AG09309 (cell line): ENCODE measurements around the gene GUCA1C.

Experiments used
- DNase-seq: peaks from one replicate; pipeline ENCODE4 v3.0.0-alpha.2; 2010; ENCODE audit warnings: low read depth
- H3K4me3 ChIP-seq: 2 replicates; pipeline ENCODE4 v1.5.1; 2011; ENCODE audit warnings: mild to moderate bottlenecking, low read depth, low read length, moderate library complexity; ENCODE audit not compliant: control insufficient read depth
- TF ChIP-seq, protein P1 (sequence below): IDR thresholded peaks from 2 replicates; pipeline ENCODE4 v1.5.1; 2011; ENCODE audit warnings: mild to moderate bottlenecking, low read depth, low read length, inconsistent platforms; ENCODE audit not compliant: insufficient read depth, control insufficient read depth; ENCODE audit errors: missing control alignments

GUCA1C gene

DNA sequence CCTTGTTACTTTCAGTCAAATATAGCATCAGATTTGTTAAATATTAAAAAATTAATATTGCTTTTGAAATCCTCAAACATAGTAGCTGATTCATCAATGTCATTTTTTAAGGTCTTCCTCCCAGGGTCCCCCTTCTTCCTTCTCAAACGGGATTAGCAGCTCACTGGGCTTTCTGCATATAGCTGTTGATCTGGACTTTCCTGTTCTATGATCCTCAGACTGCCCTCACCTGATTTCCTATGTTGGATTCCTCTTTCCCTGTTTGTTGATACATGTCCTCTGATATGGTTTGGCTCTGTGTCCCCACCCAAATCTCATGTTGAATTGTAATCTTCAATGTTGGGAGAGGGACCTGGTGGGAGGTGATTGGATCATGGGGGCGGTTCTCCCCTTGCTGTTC is 5.8 kb downstream of the GUCA1C start:
- TF ChIP-seq, protein P1, sequence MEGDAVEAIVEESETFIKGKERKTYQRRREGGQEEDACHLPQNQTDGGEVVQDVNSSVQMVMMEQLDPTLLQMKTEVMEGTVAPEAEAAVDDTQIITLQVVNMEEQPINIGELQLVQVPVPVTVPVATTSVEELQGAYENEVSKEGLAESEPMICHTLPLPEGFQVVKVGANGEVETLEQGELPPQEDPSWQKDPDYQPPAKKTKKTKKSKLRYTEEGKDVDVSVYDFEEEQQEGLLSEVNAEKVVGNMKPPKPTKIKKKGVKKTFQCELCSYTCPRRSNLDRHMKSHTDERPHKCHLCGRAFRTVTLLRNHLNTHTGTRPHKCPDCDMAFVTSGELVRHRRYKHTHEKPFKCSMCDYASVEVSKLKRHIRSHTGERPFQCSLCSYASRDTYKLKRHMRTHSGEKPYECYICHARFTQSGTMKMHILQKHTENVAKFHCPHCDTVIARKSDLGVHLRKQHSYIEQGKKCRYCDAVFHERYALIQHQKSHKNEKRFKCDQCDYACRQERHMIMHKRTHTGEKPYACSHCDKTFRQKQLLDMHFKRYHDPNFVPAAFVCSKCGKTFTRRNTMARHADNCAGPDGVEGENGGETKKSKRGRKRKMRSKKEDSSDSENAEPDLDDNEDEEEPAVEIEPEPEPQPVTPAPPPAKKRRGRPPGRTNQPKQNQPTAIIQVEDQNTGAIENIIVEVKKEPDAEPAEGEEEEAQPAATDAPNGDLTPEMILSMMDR, result no peak
- H3K4me3 ChIP-seq, result no peak overlapping the region
- no peak for DNase-seq

DNA sequence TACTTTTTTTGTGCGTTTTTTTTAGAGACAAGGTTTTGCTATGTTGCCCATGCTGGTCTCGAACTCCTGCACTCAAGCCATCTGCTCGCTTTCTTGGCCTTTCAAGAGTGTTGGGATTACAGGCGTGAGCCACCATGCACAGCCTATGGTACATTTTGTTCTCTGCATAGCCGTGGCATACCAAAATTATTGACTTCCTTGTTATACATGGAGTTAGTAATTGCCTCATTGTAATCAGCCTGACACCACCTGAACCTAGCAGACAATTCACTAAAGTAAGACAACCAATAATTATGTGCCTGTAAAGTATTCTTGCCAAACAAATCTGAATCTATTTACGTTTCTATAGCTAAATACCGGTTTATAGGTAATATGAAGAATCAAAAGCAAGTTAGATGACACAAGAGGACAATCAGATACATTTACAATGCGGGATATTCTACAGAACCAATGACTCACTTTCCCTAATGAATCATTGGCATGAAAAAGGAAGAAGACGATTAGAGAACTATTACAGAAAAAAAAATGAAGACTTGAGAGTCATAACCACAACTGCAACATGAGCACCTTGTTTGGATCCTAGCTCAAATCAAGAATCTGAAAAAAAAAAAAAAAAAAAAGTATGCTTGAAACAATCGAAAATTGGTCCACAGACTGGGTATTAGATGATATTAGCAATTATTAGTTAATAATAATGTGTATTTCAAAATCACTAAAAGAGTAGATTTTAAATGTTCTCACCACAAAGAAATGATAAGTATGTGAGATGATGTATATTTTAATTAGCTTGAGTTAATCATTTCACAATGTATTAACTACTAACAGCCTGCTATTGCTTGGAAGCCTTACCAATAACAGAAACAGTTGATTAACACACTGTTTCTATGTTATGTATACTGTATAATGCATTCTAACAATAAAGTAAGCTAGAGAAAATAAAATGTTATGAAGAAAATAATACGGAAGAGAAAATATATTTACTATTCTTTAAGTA is 7.1 kb downstream of the GUCA1C start:
- TF ChIP-seq, protein P1, result no peak
- no peak overlapping the region for H3K4me3 ChIP-seq
- DNase-seq, result no peak

DNA sequence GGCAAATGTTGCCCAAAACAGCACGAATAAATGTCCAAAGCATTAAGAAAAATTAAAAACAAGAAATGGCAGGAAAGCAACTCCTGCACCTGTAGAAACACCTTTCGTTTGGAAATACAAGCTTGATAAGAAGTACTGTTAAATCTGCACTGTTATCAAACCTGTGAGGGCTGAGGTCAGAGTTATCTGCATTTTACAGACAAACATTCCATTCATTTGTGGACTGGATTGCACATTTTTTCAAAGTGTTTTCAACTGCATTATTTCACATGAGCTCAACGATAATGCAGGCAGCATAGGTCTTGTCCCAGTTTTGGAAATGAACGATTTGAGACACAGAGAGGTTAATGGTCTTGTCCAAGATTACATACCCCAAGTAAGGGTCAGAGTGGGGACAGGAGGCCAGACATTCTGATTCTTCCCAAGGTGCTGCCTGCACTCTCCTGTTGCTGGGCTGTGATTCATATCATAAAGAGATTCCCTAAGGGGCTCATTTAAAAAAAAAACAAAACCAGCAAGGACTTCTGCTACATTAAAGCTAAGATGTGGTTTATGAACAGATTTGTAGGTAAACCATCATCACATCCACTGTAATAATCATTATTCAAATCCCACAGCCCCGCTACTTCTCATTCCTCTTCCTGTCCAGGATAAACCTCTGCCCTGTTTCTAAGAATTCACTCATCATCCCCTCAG is 13.0 kb downstream of the GUCA1C start:
- TF ChIP-seq, protein P1, result no peak
- no peak overlapping the region for H3K4me3 ChIP-seq
- no peak for DNase-seq

DNA sequence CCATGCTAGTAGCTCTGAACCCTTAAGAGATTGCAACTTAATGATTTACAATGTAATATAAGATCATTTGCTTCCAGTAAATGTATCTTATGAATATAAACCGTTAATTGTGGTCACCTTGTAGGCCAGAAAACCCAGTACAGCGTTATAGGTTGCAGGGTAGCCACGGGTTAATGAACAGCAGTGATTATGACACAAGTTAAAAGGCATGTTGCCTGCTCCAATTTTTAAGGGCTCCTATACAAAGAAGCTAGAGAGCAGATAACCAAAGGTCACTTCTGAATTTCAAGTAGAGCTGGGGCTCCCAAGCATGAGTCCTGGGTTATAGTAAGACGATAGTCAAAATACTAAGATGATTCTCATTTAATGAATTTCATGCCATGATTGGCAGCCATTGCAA is 13.5 kb downstream of the GUCA1C start:
- TF ChIP-seq, protein P1, result no peak

DNA sequence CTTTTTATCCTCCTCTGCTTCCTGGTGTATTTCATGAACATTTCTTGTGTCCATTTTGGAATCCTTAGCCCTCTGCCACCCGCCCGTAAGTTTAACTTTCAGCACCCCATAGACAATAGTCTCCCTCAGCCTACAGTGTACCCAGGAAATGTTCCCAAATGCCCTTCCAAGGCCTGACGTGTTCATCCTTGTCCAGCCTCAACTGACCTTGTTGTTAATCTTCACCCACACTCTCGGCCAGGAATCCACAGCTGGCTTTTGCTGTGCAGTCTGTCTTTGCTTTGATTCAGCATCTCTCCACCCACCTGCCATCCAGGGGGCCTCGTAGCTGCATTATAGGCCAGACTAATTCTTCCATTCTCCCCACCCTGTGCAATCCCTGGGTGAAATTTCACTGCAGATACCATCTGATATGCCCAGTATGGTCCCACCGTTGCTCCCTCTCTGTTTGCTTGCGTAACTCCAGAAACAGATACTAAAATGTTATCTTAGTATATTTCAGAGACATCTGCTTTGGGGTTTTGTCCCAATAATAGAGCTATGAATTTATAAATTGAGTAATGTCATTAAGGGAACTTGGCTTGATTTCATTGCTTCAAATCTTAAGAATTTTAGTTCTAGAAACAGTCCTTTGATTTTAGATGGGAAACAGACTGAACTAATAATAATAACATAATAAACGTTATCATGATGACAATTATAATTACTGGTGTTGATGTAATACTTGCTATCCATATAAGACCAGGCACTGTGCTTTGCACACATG is 16.6 kb downstream of the GUCA1C start:
- no peak overlapping the region for H3K4me3 ChIP-seq
- TF ChIP-seq, protein P1, result no peak
- DNase-seq, result no peak

More for the DNA sequence above, 13.5 kb downstream of the GUCA1C start:
- DNase-seq, result no peak
- H3K4me3 ChIP-seq, result no peak overlapping the region

DNA sequence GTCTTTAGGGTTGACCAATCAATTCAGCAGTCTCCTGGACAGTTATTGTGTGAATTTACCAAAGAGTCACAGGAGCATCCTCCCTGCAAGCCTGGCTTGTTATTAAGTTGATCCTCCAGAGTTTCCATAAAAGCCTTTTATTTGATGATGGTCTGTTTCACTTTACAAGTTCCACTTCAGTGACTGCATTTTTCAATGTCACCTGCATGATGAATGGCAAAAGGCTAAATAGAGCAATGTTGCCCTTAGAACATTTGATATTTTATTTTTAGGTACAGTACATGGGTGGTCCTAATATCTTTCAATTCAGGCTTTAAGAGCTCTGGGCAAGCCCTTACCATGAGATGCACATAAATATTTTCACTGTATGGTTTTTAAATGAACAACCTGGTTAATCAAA is 22.6 kb downstream of the GUCA1C start:
- DNase-seq, result no peak
- TF ChIP-seq, protein P1, result no peak
- H3K4me3 ChIP-seq, result no peak overlapping the region
